Activated effector memory CD4-positive, alpha-beta T cell treated with anti-CD3 and anti-CD28 coated beads, Interleukin-2, amount 50 U/mL, for 16 hours (primary cell): ENCODE results near the gene GZF1.

Experiments used
- DNase-seq: peaks from one replicate; pipeline ENCODE4 v3.0.0-alpha.2; 2020

GZF1 gene

DNA sequence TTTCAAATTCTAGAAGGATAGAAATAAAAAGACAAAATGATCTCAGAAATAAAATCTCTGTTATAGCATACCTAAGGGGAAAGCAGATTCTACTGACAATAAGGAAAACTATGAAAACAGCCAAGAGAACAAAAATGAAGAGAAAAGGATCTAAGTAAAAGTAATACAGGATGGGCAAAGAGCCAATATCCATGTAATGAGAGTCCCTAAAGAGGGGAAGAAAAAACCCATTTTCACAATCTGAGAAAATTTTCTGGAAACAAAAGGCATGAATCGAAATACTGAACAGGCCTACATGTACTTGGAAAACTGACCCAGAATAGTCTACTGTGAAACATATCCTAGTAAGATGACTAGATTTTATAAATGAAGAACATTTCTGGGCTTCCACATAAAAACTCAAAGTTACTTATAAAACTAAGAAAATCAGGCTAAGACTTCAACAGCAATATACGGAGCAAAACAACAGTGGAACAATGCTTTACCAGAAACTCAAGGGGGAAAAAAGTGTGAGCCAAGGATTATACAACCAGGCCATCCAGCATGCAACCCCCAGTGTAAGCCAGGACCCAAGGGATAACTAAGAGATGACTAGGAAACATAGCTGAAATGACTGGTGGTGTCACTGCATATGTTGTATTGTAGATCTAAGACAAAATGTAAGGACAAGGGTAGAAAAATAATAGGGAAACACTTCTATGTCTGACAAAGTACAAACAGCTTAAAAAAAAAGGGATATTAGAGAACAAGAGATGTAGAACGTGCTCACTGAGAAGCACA, 49.1 kb downstream of the GZF1 start:
- DNase-seq, result no peak

DNA sequence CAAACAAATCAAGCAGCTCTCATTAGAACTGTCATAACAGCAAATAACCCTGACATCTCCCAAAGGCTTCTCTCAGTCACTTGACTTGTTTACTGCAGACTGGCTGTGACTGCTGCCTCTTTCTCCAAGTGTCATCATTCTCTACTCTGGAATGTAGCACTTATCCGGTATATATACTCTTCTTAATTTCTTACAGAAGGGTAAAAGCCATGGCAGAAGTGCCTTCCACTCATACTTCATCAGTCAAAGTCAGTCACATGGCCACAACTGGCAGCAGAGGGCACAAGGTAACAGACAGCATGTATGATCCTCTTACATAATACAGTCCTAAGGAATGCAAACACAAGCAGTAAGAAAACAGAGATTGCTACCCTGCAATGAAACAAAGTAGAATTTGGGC, 50.0 kb downstream of the GZF1 start:
- no peak for DNase-seq

DNA sequence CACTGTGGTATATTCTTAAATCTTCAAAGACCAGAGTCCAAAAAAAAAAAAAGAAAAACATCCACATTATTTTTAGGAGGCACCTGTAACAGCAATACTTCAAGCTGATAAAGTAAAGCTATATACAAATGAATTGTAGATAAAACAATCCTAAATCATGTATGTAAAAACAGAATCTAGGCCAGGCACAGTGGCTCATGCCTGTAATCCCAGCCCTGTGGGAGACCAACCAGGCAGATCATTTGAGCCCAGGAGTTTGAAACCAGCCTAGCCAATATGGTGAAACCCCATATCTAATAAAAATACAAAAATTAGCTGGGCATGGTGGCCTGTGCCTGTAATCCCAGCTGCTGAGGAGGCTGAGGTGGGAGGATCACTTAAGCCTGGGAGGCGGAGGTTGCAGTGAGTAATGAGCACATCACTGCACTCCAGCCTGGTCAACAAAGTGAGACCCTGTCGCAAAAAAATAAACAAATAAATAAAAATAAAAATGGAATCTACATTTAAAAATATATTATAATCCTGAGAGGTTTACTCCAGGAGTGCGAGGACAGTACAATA, 52.0 kb downstream of the GZF1 start:
- DNase-seq, result no peak

DNA sequence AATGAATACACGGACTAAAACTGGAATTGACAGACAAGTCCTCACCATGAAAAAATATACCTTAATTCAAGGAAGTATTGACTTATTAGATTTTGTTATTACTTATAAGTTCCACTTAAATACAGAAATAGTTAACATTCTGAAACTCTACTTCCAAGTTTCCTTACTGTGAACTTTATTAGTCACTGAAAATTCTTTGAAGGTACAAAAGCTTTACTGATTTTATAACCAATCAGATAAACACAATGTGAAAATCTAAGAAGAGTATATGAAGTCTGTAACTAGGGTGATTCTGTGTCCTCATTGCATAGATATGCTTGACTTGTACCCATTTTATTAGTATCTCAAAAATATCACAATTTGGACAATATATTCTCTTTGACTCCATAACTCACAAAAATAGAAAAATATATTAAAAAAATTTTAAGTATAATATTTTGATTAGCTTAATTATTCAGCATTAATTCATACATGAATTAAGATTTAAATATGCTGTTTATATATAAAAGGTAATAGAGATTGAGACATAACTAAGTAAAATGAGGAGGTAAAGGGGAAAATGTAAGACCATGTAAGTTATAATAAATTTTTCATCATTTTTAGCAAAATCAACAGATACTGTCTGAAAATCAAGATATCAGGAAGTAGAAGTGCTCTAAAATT, 52.7 kb downstream of the GZF1 start:
- DNase-seq, result no peak

DNA sequence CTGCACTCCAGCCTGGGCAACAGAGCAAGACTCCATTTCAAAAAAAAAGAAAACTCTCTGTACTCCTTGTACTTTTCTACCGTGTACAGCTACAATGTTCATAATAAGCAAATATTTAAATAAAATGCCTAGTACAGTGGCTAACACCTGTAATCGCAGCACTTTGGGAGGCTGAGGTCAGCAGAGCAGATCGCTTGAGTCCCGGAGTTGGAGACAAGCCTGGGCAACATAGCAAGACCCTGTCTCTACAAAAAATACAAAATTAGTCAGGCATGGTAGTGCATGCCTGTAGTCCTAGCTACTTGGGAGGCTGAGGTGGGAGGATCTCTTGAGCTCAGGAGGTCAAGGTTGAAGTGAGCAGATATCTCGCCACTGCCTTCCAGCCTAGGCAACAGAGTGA, 53.6 kb downstream of the GZF1 start:
- no peak for DNase-seq

GRCh38 chr20:23415959-23416583, 54.1 kb downstream of the GZF1 start:
- no peak for DNase-seq

DNA sequence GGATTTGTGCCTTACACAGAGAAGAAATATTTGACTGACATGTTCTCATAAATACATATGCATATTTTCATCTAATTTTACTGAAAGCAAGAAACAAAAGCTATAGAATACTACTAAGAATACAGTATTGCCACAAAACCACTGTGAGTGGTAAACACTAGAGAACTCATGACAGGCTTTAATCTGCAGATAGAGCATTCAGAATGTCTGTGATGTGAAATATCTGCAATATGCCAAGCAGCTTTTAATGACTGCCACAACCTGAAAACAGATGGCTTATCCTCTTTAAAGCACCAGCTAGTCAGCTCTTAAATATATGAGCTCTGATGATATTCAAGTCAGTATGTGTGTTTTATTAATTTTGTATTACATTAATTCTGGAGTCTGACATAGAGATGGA, 55.9 kb downstream of the GZF1 start:
- no peak for DNase-seq

- DNase-seq, result no peak
Observed at GRCh38 chr20:23419657-23419994, 57.6 kb downstream of the GZF1 start.

DNA sequence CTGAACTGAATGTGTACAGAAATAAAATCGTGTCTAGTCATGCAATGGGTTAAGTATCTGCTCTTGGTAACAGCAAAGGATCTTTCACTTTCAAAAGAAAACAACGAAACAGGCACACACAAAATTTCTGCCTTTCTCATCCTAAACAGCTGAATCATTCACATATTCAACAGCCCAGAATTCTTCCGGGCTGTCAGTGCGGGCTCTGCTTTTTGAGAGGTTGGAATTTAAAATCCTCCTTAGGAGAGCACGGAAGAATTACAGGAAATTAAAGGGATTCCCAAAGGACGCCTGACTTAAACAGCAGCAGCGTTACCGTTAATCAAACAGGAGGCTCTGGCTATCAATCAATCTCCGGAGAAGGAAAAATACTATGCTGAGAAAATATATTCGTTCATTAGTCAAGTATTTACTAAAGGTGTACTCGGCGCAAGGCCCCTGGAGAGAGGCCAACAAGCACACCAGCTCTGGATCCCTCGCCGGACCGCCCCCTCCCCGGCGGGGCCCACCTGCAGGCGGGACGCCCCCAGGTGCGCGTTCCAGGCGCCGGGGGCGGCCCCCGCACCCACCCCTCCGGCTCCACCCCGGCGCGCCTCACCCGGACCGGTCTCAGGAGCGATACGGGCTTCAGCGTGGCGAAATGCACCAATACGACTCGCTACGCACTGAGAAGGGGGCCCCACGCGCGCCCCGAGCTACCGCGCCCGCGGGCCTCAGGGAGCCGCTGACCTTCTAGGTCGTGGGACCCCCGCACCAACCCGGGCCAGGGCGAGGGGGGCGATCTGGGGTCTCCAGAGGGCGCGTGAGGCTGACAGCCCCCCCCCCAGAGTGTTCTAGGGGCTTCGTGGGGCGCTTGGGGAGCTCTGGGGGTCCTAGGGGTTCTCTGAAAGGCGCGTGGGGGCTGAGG, 58.3 kb downstream of the GZF1 start:
- peak; percentile 83 for DNase-seq

DNA sequence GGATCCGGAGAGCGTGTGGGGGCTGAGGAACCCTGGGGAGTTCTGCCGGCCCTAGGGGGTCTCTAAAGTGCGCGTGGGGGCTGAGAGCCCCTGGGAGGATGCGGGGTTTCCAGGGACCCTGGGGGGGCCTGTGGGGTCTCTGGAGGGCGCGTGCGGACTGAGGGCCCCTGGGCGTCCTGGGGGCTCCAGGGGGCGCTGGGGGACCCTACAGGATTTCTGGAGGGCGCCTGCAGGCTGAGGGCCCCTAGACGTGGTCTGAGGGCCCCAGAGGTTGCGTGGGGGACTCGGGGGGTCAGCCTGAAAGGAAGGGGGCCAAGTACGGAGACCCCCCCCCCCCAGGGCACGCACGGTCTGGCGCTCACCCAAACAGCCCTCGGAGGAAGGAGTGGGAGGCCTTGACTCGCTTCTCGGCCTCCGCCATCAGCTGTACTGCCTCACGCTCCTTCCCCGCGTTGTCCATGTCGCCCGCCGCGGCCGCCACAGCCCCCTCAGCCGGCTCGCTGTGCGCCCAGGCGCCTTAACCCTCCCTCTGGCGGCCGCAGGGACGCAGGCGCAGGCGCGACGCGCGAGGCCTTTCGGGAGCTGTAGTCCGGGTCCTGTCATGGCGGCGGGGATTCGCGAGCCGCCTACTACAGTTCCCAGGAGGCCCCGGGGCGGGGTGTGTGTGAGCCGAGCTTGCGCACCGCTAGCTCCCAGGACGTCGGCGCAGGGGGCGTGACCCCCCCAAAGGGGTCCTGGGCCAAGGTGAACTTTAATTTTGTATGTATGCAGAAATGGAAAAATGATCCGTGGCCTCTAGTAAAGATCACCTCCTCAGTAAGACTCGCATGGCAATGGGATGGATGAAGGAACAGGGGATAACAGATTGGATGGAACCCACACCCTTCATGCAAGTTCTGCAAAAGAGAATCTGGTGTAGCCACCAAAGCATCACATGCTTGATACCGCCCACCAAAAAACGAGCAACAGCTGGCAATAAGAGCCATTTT, 59.3 kb downstream of the GZF1 start, which contains the start of gene NAPB:
Gene NAPB (minus strand): TSS at position 546 of the 989 bp plus-strand sequence. CDS start 86 bp downstream, at position 460.
- peak; percentile 98 for DNase-seq
